Liver (tissue), 9 donors: ENCODE data around the gene ST7L. TPM values are rescaled to one million over a fixed set of nuclear protein-coding genes. Genes with fewer than 3 reads are reported as not detected.

Experiments
- DNase-seq: peaks from one replicate; pipeline ENCODE4 v3.0.0-alpha.2; 2017; ENCODE audit warnings: low spot score
- H3K27ac ChIP-seq, 2 donors: one replicate each; pipeline ENCODE4 v1.7.0; 2013; ENCODE audit warnings: inconsistent platforms in 2 of 2, low read length in 2 of 2, control low read depth in 1 of 2, low read depth in 1 of 2, mild to moderate bottlenecking in 1 of 2
- H3K27me3 ChIP-seq, 4 donors: one replicate each; pipeline versions ENCODE4 v1.6.1 to v1.7.0; 2013; ENCODE audit warnings: low read length in 3 of 4, inconsistent platforms in 1 of 4, mild to moderate bottlenecking in 1 of 4, moderate library complexity in 1 of 4; ENCODE audit not compliant: control insufficient read depth in 4 of 4, insufficient read depth in 4 of 4
- H3K36me3 ChIP-seq, 4 donors: one replicate each; pipeline versions ENCODE4 v1.6.1 to v1.7.0; 2013; ENCODE audit warnings: low read length in 3 of 4, mild to moderate bottlenecking in 3 of 4, low read depth in 1 of 4, moderate library complexity in 1 of 4; ENCODE audit not compliant: control insufficient read depth in 4 of 4, insufficient read depth in 3 of 4
- H3K4me1 ChIP-seq, 4 donors: one replicate each; pipeline versions ENCODE4 v1.6.1 to v1.7.0; 2013; ENCODE audit warnings: low read length in 3 of 4, mild to moderate bottlenecking in 3 of 4, moderate library complexity in 1 of 4; ENCODE audit not compliant: control insufficient read depth in 4 of 4, insufficient read depth in 4 of 4
- H3K4me3 ChIP-seq, 3 donors: one replicate each; pipeline versions ENCODE4 v1.6.1 to v1.7.0; 2013; ENCODE audit warnings: low read length in 3 of 3, control low read depth in 1 of 3, low read depth in 1 of 3, mild to moderate bottlenecking in 1 of 3
- H3K9ac ChIP-seq, 2 donors: one replicate each; pipeline ENCODE4 v1.7.0; 2013; ENCODE audit warnings: low read length in 2 of 2, mild to moderate bottlenecking in 2 of 2, moderate library complexity in 2 of 2, control low read depth in 1 of 2, low read depth in 1 of 2
- H3K9me3 ChIP-seq, 4 donors: one replicate each; pipeline versions ENCODE4 v1.6.1 to v1.7.0; 2013; ENCODE audit warnings: low read length in 3 of 4; ENCODE audit not compliant: control insufficient read depth in 4 of 4
- ATF3 ChIP-seq: IDR thresholded peaks from 2 replicates; pipeline ENCODE4 v1.6.1; 2016; ENCODE audit warnings: antibody characterized with exemption
- CTCF ChIP-seq: fragments of 150-350 bp; IDR thresholded peaks from 2 replicates; pipeline ENCODE4 v1.5.1; 2017; ENCODE audit warnings: improper control_type of control experiment, low read depth, low read length; ENCODE audit not compliant: missing input control
- EGR1 ChIP-seq, 2 donors: IDR thresholded peaks; 2 replicates each; pipeline ENCODE4 v1.6.1; 2016 to 2018; ENCODE audit warnings: antibody characterized with exemption in 2 of 2, low read depth in 2 of 2
- FOXA1 ChIP-seq: IDR thresholded peaks from 2 replicates; pipeline ENCODE4 v1.6.1; 2016; ENCODE audit warnings: antibody characterized with exemption
- FOXA2 ChIP-seq: IDR thresholded peaks from 2 replicates; pipeline ENCODE4 v1.6.1; 2016; ENCODE audit warnings: antibody characterized with exemption
- GABPA ChIP-seq, 2 donors: IDR thresholded peaks in 1 of 2; conservative IDR thresholded peaks in 1 of 2; 2 replicates each; pipeline ENCODE4 v1.6.1; 2016; ENCODE audit warnings: antibody characterized with exemption in 2 of 2, mild to moderate bottlenecking in 1 of 2, moderate library complexity in 1 of 2
- HNF4A ChIP-seq, 2 donors: conservative IDR thresholded peaks; 2 replicates each; pipeline ENCODE4 v1.6.1; 2016; ENCODE audit warnings: antibody characterized with exemption in 2 of 2, mild to moderate bottlenecking in 2 of 2
- HNF4G ChIP-seq: IDR thresholded peaks from 2 replicates; pipeline ENCODE4 v1.6.1; 2016; ENCODE audit warnings: antibody characterized with exemption
- JUND ChIP-seq, 2 donors: IDR thresholded peaks; 2 replicates each; pipeline ENCODE4 v1.6.1; 2016; ENCODE audit warnings: antibody characterized with exemption in 2 of 2
- MAX ChIP-seq: IDR thresholded peaks from 2 replicates; pipeline ENCODE4 v1.6.1; 2016; ENCODE audit warnings: antibody characterized with exemption
- NR2F2 ChIP-seq: IDR thresholded peaks from 2 replicates; pipeline ENCODE4 v1.6.1; 2016; ENCODE audit warnings: antibody characterized with exemption
- RAD21 ChIP-seq, 2 donors: IDR thresholded peaks; 2 replicates each; pipeline ENCODE4 v1.6.1; 2016; ENCODE audit warnings: antibody characterized with exemption in 2 of 2, mild to moderate bottlenecking in 2 of 2
- REST ChIP-seq: IDR thresholded peaks from 2 replicates; pipeline ENCODE4 v1.6.1; 2016; ENCODE audit warnings: antibody characterized with exemption, mild to moderate bottlenecking
- RXRA ChIP-seq, 2 donors: IDR thresholded peaks; 2 replicates each; pipeline ENCODE4 v1.6.1; 2017 to 2018; ENCODE audit warnings: antibody characterized with exemption in 2 of 2, mild to moderate bottlenecking in 1 of 2
- SP1 ChIP-seq: IDR thresholded peaks from 2 replicates; pipeline ENCODE4 v1.6.1; 2018; ENCODE audit warnings: antibody characterized with exemption, mild to moderate bottlenecking
- TAF1 ChIP-seq: conservative IDR thresholded peaks from 2 replicates; pipeline ENCODE4 v1.6.1; 2016; ENCODE audit warnings: antibody characterized with exemption, mild to moderate bottlenecking
- YY1 ChIP-seq: IDR thresholded peaks from 2 replicates; pipeline ENCODE4 v1.6.1; 2016; ENCODE audit warnings: antibody characterized with exemption, mild to moderate bottlenecking
- polyA plus RNA-seq, 2 donors: library from polyadenylated mRNA; stranded (reverse) in 1 of 2; unstranded in 1 of 2; fragments of 200-250 nt in 1 of 2; fragments of >200 nt in 1 of 2; fragmentation: Nextera tagmentation in 1 of 2; extraction: Ambion mirVana in 1 of 2; gene quantifications; one replicate each; pipeline versions ENCODE4 v1.2.1 to v1.2.3, GENCODE V29; 2013 to 2015
- total RNA-seq, 2 donors: library from RNA; depleted of rRNA; stranded (reverse); fragments of >200 nt; gene quantifications; one replicate each; pipeline ENCODE4 v1.2.3, GENCODE V29; 2014
- TF ChIP-seq, protein P1 (sequence below): IDR thresholded peaks from 2 replicates; pipeline ENCODE4 v1.6.1; 2016; ENCODE audit warnings: antibody characterized with exemption
- donor health status: healthy.
- donor health status: healthy.
- donor health status: healthy.
- donor health status: healthy.
- donor health status: healthy.

Gene ST7L
- total and polyA plus RNA-seq, 4 donors = 4.9 to 13.6 (median 9.5) TPM

GRCh38 chr1:112626887-112627286, 7.9 kb upstream of the ST7L start:
- Histone ChIP-seq H3K36me3 (no peaks in the 10 kb centered on the region), H3K4me3 (no peak overlapping the region), H3K27me3 (no peaks in the 10 kb centered on the region), H3K4me1 (peaks cover 0 to 6% (median 1%) of the 10 kb centered on the region in 4 donors), H3K27ac (no peak overlapping the region), H3K9ac (no peak overlapping the region), H3K9me3 (no peaks in the 10 kb centered on the region)
- no peak for DNase-seq
- TF ChIP-seq NR2F2 (no peak), RAD21 (IDR thresholded peaks at IDR 0.05) (no peak), REST (no peak), YY1 (no peak), FOXA2 (no peak), JUND (IDR thresholded peaks at IDR 0.05) (no peak), TAF1 (no peak), SP1 (no peak), RXRA (IDR thresholded peaks at IDR 0.05) (no peak), FOXA1 (no peak), HNF4G (no peak), CTCF (no peak), ATF3 (no peak), HNF4A (conservative IDR thresholded peaks at IDR 0.05) (no peak), EGR1 (IDR thresholded peaks at IDR 0.05; ENCODE audit: low read depth in 2 of 2) (no peak), GABPA (IDR thresholded peaks at IDR 0.05 in 1 of 2, conservative IDR thresholded peaks at IDR 0.05 in 1 of 2) (no peak), MAX (no peak)
- TF ChIP-seq, protein P1, sequence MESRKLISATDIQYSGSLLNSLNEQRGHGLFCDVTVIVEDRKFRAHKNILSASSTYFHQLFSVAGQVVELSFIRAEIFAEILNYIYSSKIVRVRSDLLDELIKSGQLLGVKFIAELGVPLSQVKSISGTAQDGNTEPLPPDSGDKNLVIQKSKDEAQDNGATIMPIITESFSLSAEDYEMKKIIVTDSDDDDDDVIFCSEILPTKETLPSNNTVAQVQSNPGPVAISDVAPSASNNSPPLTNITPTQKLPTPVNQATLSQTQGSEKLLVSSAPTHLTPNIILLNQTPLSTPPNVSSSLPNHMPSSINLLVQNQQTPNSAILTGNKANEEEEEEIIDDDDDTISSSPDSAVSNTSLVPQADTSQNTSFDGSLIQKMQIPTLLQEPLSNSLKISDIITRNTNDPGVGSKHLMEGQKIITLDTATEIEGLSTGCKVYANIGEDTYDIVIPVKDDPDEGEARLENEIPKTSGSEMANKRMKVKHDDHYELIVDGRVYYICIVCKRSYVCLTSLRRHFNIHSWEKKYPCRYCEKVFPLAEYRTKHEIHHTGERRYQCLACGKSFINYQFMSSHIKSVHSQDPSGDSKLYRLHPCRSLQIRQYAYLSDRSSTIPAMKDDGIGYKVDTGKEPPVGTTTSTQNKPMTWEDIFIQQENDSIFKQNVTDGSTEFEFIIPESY = no peak
